ENCODE measurements around the gene ARIH2.

The ARIH2 gene

GRCh38 chr3:48996640-48997039 lies 78.0 kb downstream of the ARIH2 start:
- Histone ChIP-seq H3K9ac (ENCODE audit: low read length) (no peak overlapping the region), H3K4me3 (ENCODE audit: low read length) (no peak overlapping the region), H4K20me1 (ENCODE audit: insufficient read depth, low read length) (no peaks in the 10 kb centered on the region), H3K4me2 (ENCODE audit: low read depth, low read length) (no peak overlapping the region), H3K9me3 (replicated peaks; ENCODE audit: insufficient read depth, low read length) (no peaks in the 10 kb centered on the region), H3K79me2 (ENCODE audit: low read length) (peaks cover 21% of the 10 kb centered on the region), H3K27ac (ENCODE audit: low read length) (no peak overlapping the region), H3K27me3 (replicated peaks; ENCODE audit: insufficient read depth, low read length) (no peaks in the 10 kb centered on the region), H3K36me3 (replicated peaks; ENCODE audit: insufficient read depth, low read length) (no peaks in the 10 kb centered on the region), H3F3A (ENCODE audit: insufficient read depth, low read length) (no peaks in the 10 kb centered on the region), H2AFZ (ENCODE audit: low read length) (no peak overlapping the region), H3K4me1 (ENCODE audit: low read length) (peaks cover 3% of the 10 kb centered on the region), H3K9me2 (replicated peaks; ENCODE audit: insufficient read depth, low read length) (no peaks in the 10 kb centered on the region)
- DNase-seq = no peak
- TF ChIP-seq EZH2 (optimal IDR thresholded peaks at IDR 0.05; ENCODE audit: low read depth, low read length) (no peak), CTCF (IDR thresholded peaks at IDR 0.05; ENCODE audit: low read length) (no peak), EZH2phosphoT487 (IDR thresholded peaks at IDR 0.05; ENCODE audit: low read length) (no peak)

DNA sequence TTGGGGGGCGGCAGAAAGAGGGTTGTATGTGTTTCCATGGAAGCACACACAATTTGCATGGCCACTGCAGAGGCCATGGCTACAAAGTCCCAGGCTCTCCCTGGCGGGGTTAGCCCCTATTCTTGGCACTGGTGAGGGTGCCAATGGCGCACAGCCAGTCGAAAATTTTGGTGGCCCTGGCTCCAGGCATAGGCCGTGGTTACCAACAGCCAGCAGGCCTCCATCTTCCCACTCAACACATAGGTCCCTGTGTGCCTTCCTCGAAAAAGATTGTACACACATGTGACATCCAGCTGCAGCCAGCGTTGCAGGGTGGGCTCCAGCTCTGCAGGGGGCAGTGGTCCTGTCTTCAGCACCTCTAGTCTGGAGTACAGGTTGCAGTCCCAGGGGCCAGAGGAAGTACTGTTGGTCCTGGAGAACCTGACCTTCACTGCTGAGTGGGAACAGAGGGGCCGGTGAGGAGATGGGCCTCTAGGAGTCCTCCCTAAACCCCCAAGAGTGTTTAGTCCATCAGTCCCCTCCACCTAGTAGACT lies 78.5 kb downstream of the ARIH2 start:
- Histone ChIP-seq H3K4me2 (ENCODE audit: low read depth, low read length) (no peak overlapping the region), H3K9ac (ENCODE audit: low read length) (no peak overlapping the region), H3K9me2 (replicated peaks; ENCODE audit: insufficient read depth, low read length) (no peaks in the 10 kb centered on the region), H3K9me3 (replicated peaks; ENCODE audit: insufficient read depth, low read length) (no peaks in the 10 kb centered on the region), H3K4me1 (ENCODE audit: low read length) (no peaks in the 10 kb centered on the region), H3F3A (ENCODE audit: insufficient read depth, low read length) (no peaks in the 10 kb centered on the region), H2AFZ (ENCODE audit: low read length) (no peak overlapping the region), H4K20me1 (ENCODE audit: insufficient read depth, low read length) (no peaks in the 10 kb centered on the region), H3K79me2 (ENCODE audit: low read length) (peaks cover 16% of the 10 kb centered on the region), H3K36me3 (replicated peaks; ENCODE audit: insufficient read depth, low read length) (no peaks in the 10 kb centered on the region), H3K27me3 (replicated peaks; ENCODE audit: insufficient read depth, low read length) (no peaks in the 10 kb centered on the region), H3K4me3 (ENCODE audit: low read length) (no peak overlapping the region), H3K27ac (ENCODE audit: low read length) (no peak overlapping the region)
- TF ChIP-seq EZH2phosphoT487 (IDR thresholded peaks at IDR 0.05; ENCODE audit: low read length) = no peak
- no peak for TF ChIP-seq CTCF (IDR thresholded peaks at IDR 0.05; ENCODE audit: low read length)
- no peak for TF ChIP-seq EZH2 (optimal IDR thresholded peaks at IDR 0.05; ENCODE audit: low read depth, low read length)
- DNase-seq = no peak

DNA sequence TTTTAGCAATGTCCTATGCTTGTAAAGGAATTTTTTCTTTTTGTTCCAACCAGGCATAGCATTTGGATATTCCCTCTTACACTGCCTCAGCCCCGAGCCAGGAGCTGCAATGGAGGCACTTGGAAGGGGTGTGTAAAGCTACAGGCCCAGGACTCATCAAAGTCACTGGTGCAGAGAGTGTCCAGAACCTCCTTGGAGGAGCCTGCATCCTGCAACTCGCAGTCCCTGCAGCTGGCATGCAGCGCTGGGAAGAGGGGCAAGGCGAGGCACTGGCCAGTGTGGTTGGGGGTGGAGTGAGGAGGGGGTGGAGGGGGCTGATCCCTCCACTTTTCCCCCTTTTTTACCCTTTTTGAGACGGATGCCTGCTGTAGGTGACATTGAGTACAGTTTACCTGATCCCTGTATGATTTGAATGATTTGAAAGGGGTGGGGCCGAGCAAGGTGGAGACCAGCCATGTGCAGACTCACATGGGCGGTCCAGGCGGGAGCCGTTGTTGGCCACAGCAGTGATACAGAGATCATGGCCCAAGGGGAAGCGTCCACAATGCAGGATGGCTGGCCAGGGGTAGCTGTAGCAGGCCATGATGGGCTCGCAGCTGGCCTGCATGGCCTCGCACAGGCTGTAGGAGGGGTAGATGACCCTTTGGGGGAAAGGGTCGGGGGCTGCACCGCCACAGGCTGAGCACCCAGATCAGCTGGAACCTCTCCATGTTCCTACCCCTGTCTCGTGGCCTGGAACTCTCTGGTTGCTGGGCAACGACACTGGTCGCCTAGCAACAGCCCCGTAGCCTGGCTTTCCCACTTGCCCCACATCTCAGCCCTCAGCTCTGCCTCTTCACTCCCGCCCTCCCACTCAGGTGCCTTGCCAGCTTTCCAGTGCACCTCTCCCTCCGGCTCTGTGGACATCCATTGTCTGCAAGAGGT lies 79.3 kb downstream of the ARIH2 start:
- H2AFZ ChIP-seq (ENCODE audit: low read length) = no peak overlapping the region
- H3K9me3 ChIP-seq (replicated peaks; ENCODE audit: insufficient read depth, low read length) = no peaks in the 10 kb centered on the region
- no peak overlapping the region for H3K4me2 ChIP-seq (ENCODE audit: low read depth, low read length)
- TF ChIP-seq EZH2phosphoT487 (IDR thresholded peaks at IDR 0.05; ENCODE audit: low read length) (no peak), EZH2 (optimal IDR thresholded peaks at IDR 0.05; ENCODE audit: low read depth, low read length) (no peak), CTCF (IDR thresholded peaks at IDR 0.05; ENCODE audit: low read length) (no peak)
- no peak overlapping the region for H3K4me3 ChIP-seq (ENCODE audit: low read length)
- H4K20me1 ChIP-seq (ENCODE audit: insufficient read depth, low read length) = no peaks in the 10 kb centered on the region
- H3K9ac ChIP-seq (ENCODE audit: low read length) = no peak overlapping the region
- DNase-seq = no peak
- H3K4me1 ChIP-seq (ENCODE audit: low read length) = no peaks in the 10 kb centered on the region
- no peak overlapping the region for H3K27ac ChIP-seq (ENCODE audit: low read length)
- no peaks in the 10 kb centered on the region for H3K9me2 ChIP-seq (replicated peaks; ENCODE audit: insufficient read depth, low read length)
- H3K79me2 ChIP-seq (ENCODE audit: low read length) = peaks cover 10% of the 10 kb centered on the region; the same call in 1 of the 2 replicates
- H3F3A ChIP-seq (ENCODE audit: insufficient read depth, low read length) = no peaks in the 10 kb centered on the region
- H3K27me3 ChIP-seq (replicated peaks; ENCODE audit: insufficient read depth, low read length) = no peaks in the 10 kb centered on the region
- no peaks in the 10 kb centered on the region for H3K36me3 ChIP-seq (replicated peaks; ENCODE audit: insufficient read depth, low read length)
